Duodenal mucosa (tissue), 2 donors: ENCODE data around the gene EPHB2.

Experiments
- H3K27ac ChIP-seq: one replicate; pipeline ENCODE4 v1.7.0; 2013; ENCODE audit warnings: low read depth, low read length
- H3K27me3 ChIP-seq, 2 donors: one replicate each; pipeline ENCODE4 v1.7.0; 2013; ENCODE audit warnings: low read length in 2 of 2, control low read depth in 1 of 2; ENCODE audit not compliant: insufficient read depth in 2 of 2, control insufficient read depth in 1 of 2
- H3K36me3 ChIP-seq, 2 donors: one replicate each; pipeline ENCODE4 v1.7.0; 2013; ENCODE audit warnings: low read length in 2 of 2, control low read depth in 1 of 2; ENCODE audit not compliant: insufficient read depth in 2 of 2, control insufficient read depth in 1 of 2
- H3K4me1 ChIP-seq, 2 donors: one replicate each; pipeline ENCODE4 v1.7.0; 2013; ENCODE audit warnings: low read length in 2 of 2, control low read depth in 1 of 2; ENCODE audit not compliant: insufficient read depth in 2 of 2, control insufficient read depth in 1 of 2
- H3K4me3 ChIP-seq, 2 donors: one replicate each; pipeline ENCODE4 v1.7.0; 2013; ENCODE audit warnings: low read length in 2 of 2, low read depth in 1 of 2
- H3K9ac ChIP-seq, 2 donors: one replicate each; pipeline ENCODE4 v1.7.0; 2013; ENCODE audit warnings: low read length in 2 of 2, low read depth in 1 of 2
- H3K9me3 ChIP-seq, 2 donors: one replicate each; pipeline ENCODE4 v1.7.0; 2013; ENCODE audit warnings: low read length in 2 of 2, control low read depth in 1 of 2; ENCODE audit not compliant: control insufficient read depth in 1 of 2

The EPHB2 gene

DNA sequence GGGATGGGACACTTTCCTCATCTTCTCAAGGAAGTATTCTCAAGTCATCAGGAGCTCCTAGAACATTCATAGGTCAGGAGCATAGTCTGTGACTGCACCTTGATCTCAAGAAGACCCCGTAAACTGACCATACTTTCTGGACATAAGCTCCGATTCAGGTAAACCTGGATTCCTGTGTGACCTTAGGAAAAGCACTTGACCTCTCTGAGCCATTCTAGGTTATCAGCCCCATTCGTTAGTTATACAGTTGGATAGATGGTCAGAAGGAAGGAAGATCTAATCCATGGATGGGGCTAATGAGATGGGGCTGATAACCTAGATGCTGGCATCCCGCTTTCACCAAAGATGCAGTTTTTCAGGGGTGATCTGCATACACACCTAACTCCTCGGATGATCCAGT is 114.3 kb downstream of the EPHB2 start:
- H3K4me1 ChIP-seq, result peaks cover 0 to 7% of the 10 kb centered on the region in 2 donors
- H3K36me3 ChIP-seq, result peaks cover 0 to 17% of the 10 kb centered on the region in 2 donors
- no peaks in the 10 kb centered on the region for H3K27me3 ChIP-seq
- no peak overlapping the region for H3K9ac ChIP-seq
- H3K9me3 ChIP-seq, result no peaks in the 10 kb centered on the region
- no peak overlapping the region for H3K27ac ChIP-seq
- no peak overlapping the region for H3K4me3 ChIP-seq

DNA sequence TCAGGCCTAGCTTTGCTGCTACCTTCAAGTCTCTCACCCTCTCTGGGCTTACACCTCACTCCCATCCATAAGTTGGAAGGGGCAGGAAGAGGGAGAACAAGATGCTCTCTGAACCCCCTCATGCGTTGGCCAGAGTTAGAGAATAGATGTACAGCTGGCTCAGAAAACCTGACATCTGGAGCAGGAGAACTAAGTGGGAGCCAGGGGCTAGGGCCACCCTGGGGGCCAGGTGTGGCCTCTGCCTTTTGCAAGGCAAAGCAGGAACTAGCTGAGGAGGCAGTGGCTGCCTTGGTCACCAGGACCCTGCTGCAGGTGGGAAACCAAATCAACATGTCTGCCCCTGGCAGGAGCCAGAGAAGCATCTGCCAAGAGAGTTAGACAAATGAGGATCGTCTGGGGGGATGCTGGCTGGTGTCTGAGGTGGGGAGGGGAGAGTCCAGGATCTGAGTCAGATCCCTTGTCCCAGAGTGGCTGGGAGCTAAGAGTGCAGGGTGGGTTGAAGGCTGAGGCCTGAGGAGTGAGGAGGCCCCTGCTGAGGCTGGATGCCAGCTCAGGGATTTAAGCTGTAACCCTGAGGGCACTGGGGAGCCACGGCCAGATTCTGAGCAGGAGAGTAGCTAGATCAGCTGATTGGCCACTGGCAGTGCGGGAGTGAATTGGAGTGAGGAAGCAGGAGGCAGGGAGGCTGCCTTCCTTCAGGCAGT is 115.0 kb downstream of the EPHB2 start:
- peaks cover 0 to 17% of the 10 kb centered on the region in 2 donors for H3K36me3 ChIP-seq
- no peaks in the 10 kb centered on the region for H3K9me3 ChIP-seq
- H3K9ac ChIP-seq, result no peak overlapping the region
- H3K4me3 ChIP-seq, result no peak overlapping the region
- peaks cover 0 to 7% of the 10 kb centered on the region in 2 donors for H3K4me1 ChIP-seq
- H3K27ac ChIP-seq, result no peak overlapping the region
- H3K27me3 ChIP-seq, result no peaks in the 10 kb centered on the region

DNA sequence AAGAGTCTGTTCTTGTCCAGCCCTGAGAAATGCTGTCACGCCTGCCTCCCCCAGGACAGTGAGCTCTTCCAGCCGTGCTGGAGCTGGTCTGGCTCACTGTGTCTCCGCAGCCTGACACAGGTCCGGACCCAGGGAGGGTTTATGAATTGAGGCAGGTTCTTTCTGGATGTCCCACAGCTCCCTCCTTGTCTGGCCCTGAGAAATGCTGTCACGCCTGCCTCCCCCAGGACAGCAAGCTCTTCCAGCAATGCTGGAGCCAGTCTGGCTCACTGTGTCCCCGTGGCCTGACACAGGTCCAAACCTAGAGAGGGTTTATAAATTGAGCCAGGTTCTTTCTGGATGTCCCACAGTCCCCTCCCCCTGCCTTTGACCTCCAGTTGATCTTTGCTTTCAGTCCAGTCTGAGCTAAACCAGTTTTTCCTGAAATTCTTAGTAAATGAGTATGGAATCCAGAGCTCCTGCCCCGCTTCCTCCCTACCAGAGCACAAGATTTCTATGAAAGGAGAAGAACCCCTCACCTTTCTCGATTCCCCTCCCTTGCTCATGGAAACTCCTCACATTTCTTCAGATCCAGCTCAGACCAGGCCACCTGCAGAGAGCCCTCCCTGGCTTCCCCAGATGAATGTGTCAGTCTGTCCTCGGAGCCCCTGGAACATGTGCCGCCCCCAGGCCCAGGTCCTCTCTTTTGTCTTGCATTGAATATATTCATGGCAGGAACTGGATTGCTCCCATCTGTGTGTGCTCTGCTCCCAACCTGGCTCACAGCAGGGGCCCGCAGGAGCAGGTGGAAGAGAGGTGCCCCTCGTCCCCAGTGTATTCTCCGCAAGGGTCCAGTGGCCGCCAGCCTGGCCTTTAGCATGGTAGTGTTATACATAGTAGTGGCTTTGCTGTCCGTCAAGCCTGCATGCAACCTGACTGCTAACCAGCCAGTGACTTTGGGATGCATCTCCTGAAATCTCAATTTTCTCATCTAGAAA is 116.3 kb downstream of the EPHB2 start:
- Histone ChIP-seq H3K4me1 (peaks cover 9 to 11% of the 10 kb centered on the region in 2 donors), H3K9ac (no peak overlapping the region), H3K27ac (no peak overlapping the region), H3K27me3 (no peaks in the 10 kb centered on the region), H3K9me3 (no peaks in the 10 kb centered on the region), H3K36me3 (peaks cover 0 to 17% of the 10 kb centered on the region in 2 donors), H3K4me3 (no peak overlapping the region)

DNA sequence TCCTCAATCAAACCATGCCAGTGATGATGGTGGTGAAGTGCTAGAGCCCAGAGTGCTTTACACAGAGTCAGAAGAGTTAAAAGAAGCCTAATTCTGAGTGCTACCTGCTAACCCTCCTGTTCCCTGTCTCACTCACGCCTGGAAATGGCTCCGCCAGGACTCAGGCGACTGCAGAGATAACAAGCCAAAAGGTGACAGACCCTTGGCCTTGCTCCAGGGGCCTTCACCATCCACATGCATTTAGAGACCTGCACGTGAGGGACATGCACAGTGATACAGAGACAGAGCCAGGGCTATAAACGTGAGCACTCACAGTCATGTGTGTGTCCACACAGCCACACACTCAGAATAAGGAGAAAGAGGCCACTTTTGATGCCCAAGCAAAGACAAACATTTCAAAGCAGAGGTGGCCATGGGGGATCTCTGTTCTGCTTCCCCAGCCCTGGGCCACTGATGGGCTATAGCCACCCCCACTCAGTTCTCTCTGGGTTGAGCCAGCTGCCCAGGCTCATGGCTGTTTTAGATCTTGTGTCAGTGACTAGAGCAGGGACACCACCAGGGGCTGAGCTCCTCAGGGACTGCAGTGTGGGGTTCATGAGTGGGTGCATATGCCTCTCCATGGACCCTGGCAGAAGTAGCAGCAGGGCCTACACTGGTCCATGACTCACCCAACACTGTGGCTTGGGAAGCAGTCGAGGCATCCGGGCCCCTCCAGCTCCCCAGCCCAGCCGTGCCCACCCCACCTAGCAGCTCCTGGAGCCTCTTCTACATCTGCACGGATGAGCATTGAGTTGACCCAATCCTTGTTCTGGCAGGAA is 117.2 kb downstream of the EPHB2 start:
- Histone ChIP-seq H3K9me3 (no peaks in the 10 kb centered on the region), H3K9ac (no peak overlapping the region), H3K27ac (no peak overlapping the region), H3K27me3 (no peaks in the 10 kb centered on the region), H3K36me3 (peaks cover 0 to 17% of the 10 kb centered on the region in 2 donors), H3K4me1 (peaks cover 15 to 18% of the 10 kb centered on the region in 2 donors), H3K4me3 (no peak overlapping the region)

DNA sequence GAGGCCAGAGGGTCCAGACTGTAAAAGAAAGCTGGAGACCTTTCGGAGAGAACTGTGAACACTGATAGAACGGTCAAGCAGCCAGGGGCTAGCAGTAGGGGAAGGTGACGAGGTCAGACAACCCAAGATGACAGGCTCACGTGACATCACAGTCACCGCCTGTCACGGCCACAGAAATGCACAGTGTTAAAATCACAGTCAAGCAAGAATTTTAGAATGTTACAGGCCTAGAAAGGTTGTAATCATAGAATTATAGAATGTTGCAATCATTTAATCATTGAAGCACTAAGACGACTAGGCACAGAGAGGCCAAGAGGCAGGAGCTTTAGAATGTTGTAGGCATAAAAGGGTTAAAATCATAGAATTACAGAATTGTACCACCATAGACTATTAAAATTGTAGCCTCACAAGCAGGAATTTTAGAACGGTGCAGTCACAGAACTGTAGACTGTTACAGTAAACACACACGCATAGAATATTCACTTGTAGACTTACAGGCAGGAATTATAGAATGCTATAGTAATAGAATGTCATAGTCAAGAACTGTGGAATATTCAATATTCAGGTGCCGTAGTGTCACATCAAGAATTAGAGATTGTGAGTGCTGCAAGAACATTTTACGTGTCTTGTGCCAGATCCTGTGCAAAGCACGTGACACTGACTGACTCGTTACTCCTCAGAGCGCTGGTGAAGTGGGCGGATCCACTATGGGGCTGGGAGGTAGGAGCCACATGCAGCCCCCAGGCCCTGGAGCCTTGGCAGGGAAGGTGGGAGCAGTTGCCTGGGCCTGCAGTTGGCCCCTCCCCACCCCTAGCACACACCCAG is 118.1 kb downstream of the EPHB2 start:
- no peak overlapping the region for H3K27ac ChIP-seq
- H3K4me1 ChIP-seq, result peaks cover 15 to 18% of the 10 kb centered on the region in 2 donors
- no peaks in the 10 kb centered on the region for H3K27me3 ChIP-seq
- H3K9ac ChIP-seq, result no peak overlapping the region
- no peak overlapping the region for H3K4me3 ChIP-seq
- H3K36me3 ChIP-seq, result peaks cover 0 to 17% of the 10 kb centered on the region in 2 donors
- no peaks in the 10 kb centered on the region for H3K9me3 ChIP-seq

DNA sequence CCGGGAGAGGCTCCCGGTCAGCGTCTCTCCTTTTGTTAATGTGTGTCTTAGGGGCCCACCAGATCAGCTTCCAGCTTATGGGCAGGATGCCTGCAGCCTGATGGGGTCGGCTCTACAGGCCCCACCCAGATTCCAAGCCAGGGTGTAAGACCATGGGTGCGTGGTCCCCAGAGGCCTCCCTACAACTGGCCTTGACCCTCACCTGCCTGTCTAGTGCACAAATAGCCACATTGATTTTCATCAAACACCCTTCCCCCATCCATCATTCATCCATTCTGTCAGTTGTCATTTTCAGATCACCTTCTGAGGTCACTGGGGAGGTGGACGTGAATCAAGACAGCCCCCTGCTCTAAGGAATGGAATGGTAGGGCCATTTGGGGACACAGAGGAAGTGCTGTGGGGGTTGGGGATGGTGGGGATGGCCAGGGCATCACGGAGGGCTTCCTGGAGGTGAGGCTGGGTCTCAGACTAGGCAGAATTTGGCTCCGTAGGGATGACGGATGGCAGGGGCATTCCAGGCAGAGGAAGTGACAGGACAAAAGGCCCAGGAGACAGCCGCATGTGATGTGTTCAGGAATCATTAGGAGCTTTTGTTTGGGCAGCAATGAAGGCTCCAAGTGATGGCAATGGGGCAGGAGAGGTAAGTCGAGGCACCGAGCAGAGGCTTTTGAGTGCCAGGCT is 118.8 kb downstream of the EPHB2 start:
- Histone ChIP-seq H3K4me1 (peaks cover 15 to 18% of the 10 kb centered on the region in 2 donors), H3K9ac (no peak overlapping the region), H3K9me3 (no peaks in the 10 kb centered on the region), H3K36me3 (peaks cover 0 to 17% of the 10 kb centered on the region in 2 donors), H3K27me3 (no peaks in the 10 kb centered on the region), H3K27ac (no peak overlapping the region), H3K4me3 (no peak overlapping the region)

DNA sequence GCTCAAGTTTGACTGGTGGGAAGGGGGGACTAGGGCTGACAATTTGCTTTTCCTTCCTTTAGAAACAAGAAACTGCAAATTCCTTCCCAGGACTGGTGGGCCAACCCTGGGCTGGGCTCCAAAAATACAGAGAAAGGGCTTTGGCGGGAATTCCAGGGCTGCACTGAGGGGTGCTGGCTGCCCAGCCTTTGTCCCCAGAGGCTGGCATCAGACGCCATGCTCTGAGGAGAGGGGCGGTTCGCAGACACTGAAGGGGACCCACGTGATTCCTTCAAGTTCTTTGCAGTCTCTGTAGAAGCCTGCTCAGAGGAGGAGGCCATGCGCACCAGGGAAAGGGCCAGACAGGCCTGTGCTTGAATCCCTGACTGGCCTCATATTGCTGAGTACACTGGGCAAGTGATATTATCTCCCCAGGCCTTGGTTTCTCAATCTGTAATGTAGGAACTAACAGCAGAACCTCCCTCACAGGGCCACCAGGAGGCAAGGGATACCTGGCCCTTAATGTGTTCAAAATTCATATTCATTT is 119.5 kb downstream of the EPHB2 start:
- no peak overlapping the region for H3K27ac ChIP-seq
- peaks cover 0 to 14% of the 10 kb centered on the region in 2 donors for H3K36me3 ChIP-seq
- H3K4me3 ChIP-seq, result no peak overlapping the region
- no peaks in the 10 kb centered on the region for H3K27me3 ChIP-seq
- H3K9ac ChIP-seq, result no peak overlapping the region
- no peaks in the 10 kb centered on the region for H3K9me3 ChIP-seq
- H3K4me1 ChIP-seq, result peaks cover 15 to 18% of the 10 kb centered on the region in 2 donors

DNA sequence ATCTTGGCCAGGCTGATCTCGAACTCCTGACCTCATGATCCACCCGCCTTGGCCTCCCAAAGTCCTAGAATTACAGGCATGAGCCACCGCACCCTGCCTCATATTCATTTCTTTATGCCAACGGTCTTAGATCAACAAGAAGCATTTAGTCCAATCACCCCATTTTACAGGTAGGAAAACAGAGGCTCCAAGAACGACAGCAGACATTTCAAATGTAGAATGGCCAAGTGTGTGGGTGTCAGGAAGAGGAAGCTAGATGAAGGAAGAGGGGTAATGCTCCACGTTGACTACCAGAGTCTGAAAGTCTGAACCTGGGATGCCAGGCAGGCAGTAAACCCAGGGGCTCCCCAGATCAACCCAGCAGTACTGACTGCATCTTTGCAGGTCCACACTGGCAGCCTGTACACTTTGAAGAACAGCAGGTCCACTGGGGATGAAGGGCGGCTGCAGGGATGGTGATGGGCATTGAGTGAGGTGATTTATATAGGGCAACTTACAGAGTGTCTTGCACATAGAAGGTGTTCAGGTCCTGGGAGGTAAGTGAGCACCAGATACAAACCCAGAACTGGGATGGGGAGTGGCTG is 120.2 kb downstream of the EPHB2 start:
- Histone ChIP-seq H3K9me3 (no peaks in the 10 kb centered on the region), H3K36me3 (peaks cover 0 to 10% of the 10 kb centered on the region in 2 donors), H3K27me3 (no peaks in the 10 kb centered on the region), H3K9ac (no peak overlapping the region), H3K4me3 (no peak overlapping the region), H3K27ac (no peak overlapping the region), H3K4me1 (peaks cover 15 to 18% of the 10 kb centered on the region in 2 donors)
